ENCODE data around the gene PITPNM2. TPM values are rescaled to one million over a fixed set of nuclear protein-coding genes. Genes with fewer than 3 reads are reported as not detected.
"Not testable (repeated sequence)": the region's sequence is repeated elsewhere in the genome, so short reads cannot be mapped to it uniquely, and the experiment has no call there.

The PITPNM2 gene
- total RNA-seq, 1 donor from 2014 or later: 7.5 TPM

DNA sequence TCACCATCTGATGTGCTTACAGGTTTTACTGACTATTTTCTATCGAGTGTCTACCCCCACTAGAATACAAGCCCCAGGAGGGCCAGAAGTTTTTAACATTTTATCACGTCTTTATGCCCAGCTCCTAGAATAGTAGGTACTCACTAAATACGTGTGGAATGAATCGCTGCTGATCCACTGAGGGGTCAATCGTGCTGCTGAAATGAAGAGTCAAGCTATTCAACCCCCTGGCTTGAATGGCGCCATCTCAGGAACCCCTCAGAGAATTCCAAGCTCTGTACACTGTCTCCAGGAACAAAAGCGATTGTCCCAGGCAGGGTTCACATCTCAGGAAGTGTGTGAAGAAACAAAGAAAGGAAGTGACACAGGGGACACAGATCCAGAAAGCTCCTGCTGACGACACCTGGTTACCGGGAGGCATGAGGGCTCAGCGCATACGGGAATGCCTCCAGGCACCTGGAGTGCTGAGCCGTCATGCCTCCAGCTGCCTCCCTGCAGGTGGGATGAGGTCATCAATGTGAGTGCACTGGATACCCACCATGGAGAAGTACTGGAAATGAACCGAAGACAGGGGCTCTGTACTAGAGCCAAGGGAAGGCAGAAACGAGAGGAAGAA lies 45.6 kb downstream of the PITPNM2 start:
- H3K4me1 Mint-ChIP-seq: no peaks in the 10 kb centered on the region
- H3K4me3 Mint-ChIP-seq: no peak overlapping the region
- H3K9me3 Mint-ChIP-seq: no peaks in the 10 kb centered on the region
- H3K27me3 Mint-ChIP-seq (ENCODE audit: low read depth): no peaks in the 10 kb centered on the region
- DNase-seq (ENCODE audit: low spot score in 2 of 2, unreplicated experiment in 2 of 2): no peak
- no peaks in the 10 kb centered on the region for H3K36me3 Mint-ChIP-seq
- TF ChIP-seq, protein P1, sequence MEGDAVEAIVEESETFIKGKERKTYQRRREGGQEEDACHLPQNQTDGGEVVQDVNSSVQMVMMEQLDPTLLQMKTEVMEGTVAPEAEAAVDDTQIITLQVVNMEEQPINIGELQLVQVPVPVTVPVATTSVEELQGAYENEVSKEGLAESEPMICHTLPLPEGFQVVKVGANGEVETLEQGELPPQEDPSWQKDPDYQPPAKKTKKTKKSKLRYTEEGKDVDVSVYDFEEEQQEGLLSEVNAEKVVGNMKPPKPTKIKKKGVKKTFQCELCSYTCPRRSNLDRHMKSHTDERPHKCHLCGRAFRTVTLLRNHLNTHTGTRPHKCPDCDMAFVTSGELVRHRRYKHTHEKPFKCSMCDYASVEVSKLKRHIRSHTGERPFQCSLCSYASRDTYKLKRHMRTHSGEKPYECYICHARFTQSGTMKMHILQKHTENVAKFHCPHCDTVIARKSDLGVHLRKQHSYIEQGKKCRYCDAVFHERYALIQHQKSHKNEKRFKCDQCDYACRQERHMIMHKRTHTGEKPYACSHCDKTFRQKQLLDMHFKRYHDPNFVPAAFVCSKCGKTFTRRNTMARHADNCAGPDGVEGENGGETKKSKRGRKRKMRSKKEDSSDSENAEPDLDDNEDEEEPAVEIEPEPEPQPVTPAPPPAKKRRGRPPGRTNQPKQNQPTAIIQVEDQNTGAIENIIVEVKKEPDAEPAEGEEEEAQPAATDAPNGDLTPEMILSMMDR (IDR thresholded peaks at IDR 0.05; ENCODE audit: unreplicated experiment): no peak
- H3K27ac Mint-ChIP-seq: no peak overlapping the region

DNA sequence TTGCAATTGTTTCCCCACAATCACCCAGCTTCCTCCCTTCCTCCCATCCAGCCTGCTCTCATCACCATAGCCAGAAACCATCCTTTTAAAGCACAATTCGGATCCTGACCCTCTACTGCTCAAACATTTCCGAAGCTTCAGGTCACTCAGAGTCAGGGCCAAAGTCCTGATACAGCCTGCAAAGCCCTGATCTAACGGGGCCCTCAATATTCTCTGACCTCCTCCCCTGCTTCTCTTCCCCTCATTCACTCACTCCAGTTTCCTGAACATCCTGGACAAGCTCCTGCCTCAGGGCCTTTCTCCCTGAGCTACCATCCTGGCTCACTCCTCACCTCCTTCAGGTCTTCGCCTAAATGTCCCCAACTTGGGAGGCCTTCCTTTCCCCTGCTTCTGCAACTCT lies 46.1 kb downstream of the PITPNM2 start:
- DNase-seq (ENCODE audit: low spot score in 2 of 2, unreplicated experiment in 2 of 2): no peak
- H3K4me3 Mint-ChIP-seq: no peak overlapping the region
- no peak overlapping the region for H3K27ac Mint-ChIP-seq
- no peaks in the 10 kb centered on the region for H3K9me3 Mint-ChIP-seq
- TF ChIP-seq, protein P1 (IDR thresholded peaks at IDR 0.05; ENCODE audit: unreplicated experiment): no peak
- H3K4me1 Mint-ChIP-seq: no peaks in the 10 kb centered on the region
- H3K27me3 Mint-ChIP-seq (ENCODE audit: low read depth): no peaks in the 10 kb centered on the region
- H3K36me3 Mint-ChIP-seq: no peaks in the 10 kb centered on the region

DNA sequence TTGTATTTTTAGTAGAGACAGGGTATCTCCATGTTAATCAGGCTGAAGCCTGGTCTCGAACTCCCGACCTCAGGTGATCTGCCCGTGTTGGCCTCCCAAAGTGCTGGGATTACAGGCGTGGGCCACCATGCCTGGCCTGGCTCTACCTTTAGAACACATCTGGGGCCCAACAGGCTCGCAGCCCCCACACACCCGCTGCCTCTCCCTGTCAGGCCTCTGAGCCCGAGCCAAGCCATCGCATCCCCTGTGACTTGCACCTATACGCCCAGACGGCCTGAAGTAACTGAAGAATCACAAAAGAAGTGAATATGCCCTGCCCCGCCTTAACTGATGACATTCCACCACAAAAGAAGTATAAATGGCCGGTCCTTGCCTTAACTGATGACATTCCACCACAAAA lies 46.8 kb downstream of the PITPNM2 start:
- not testable (repeated sequence) for H3K9me3 Mint-ChIP-seq; H3K27ac Mint-ChIP-seq; H3K4me1 Mint-ChIP-seq; H3K4me3 Mint-ChIP-seq; H3K36me3 Mint-ChIP-seq; H3K27me3 Mint-ChIP-seq (ENCODE audit: low read depth); DNase-seq (ENCODE audit: low spot score in 2 of 2, unreplicated experiment in 2 of 2)

DNA sequence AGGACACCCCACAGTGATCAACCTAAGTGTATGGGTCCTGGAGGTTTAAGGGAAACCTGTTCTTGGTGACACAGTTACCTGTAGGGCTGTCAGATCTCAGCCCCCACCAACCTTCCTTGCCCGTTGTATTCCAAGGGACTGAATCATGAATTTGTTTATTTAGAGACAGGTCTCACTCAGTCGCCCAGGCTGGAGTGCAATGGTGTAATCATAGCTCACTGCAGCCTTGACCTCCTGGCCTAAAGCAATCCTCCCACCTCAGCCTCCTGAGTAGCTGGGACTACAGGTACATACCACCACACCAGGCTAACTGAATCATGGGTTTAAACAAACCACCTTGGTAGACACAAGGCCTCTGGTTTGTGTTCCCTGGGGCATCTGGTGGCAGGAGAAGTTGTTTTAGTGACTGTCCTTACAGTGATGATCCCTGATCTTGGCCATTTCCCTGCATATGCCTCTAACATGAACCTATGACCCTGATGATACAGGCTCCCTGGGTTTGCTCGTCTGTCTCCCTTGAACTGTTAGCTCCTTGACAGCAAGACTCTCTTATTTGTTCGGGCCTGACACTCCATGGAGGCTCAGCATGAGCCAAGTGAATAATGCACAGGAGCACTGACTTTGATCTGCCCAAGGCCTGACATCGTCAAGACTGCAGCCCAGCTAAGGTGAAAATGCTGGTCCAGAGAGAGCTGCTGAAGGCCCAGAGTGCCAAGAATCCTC lies 47.9 kb downstream of the PITPNM2 start:
- Mint-ChIP-seq H3K4me1 (no peaks in the 10 kb centered on the region), H3K27me3 (ENCODE audit: low read depth) (no peaks in the 10 kb centered on the region), H3K4me3 (no peak overlapping the region), H3K27ac (no peak overlapping the region), H3K36me3 (no peaks in the 10 kb centered on the region), H3K9me3 (no peaks in the 10 kb centered on the region)
- TF ChIP-seq, protein P1 (IDR thresholded peaks at IDR 0.05; ENCODE audit: unreplicated experiment): no peak
- no peak for DNase-seq (ENCODE audit: low spot score in 2 of 2, unreplicated experiment in 2 of 2)

DNA sequence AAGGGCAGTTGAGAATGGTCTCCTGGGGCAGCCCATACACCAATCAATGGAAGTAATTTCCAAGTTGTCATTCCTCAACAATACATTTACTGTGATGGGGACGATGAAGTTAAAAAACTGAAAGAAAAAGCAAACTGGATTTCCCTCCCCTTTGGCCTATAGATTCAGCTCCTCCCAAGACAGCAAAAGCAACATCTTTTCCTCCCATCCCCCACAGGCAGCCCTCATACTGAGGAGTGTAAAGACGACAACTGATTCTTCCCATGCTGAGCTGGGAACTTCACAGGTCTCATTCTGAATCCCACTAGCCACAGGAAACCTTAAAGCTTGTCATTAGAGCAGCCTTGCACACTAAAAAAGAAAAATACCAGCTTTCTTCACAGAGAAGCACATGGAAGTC lies 48.5 kb downstream of the PITPNM2 start:
- no peak overlapping the region for H3K27ac Mint-ChIP-seq
- DNase-seq (ENCODE audit: low spot score in 2 of 2, unreplicated experiment in 2 of 2): no peak
- TF ChIP-seq, protein P1 (IDR thresholded peaks at IDR 0.05; ENCODE audit: unreplicated experiment): no peak
- no peaks in the 10 kb centered on the region for H3K27me3 Mint-ChIP-seq (ENCODE audit: low read depth)
- H3K4me3 Mint-ChIP-seq: no peak overlapping the region
- H3K9me3 Mint-ChIP-seq: no peaks in the 10 kb centered on the region
- H3K36me3 Mint-ChIP-seq: no peaks in the 10 kb centered on the region
- no peaks in the 10 kb centered on the region for H3K4me1 Mint-ChIP-seq

DNA sequence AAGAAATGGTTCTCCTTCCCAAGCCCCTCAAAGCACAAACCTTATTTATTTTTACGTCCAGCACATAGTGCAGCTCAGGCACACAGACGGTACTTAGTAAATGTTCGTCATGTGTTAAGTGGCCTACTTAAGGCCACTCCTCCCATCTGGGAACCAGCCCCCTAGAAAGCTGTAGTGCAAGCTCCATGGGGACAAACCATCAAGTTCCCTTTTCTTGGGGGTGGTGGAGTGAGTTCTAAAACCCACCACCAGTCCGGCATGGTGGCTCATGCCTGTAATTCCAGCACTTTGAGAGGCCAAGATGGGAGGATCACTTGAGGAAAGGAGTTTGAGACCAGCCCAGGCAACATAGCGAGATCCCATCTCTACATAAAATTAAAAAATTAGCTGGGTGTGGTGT lies 49.4 kb downstream of the PITPNM2 start:
- H3K27ac Mint-ChIP-seq: no peak overlapping the region
- no peaks in the 10 kb centered on the region for H3K9me3 Mint-ChIP-seq
- H3K4me3 Mint-ChIP-seq: no peak overlapping the region
- no peaks in the 10 kb centered on the region for H3K36me3 Mint-ChIP-seq
- H3K4me1 Mint-ChIP-seq: no peaks in the 10 kb centered on the region
- no peaks in the 10 kb centered on the region for H3K27me3 Mint-ChIP-seq (ENCODE audit: low read depth)
- DNase-seq (ENCODE audit: low spot score in 2 of 2, unreplicated experiment in 2 of 2): no peak
- TF ChIP-seq, protein P1 (IDR thresholded peaks at IDR 0.05; ENCODE audit: unreplicated experiment): no peak
